KBM-7 (cell line): ENCODE measurements around the gene MOCOS.
A peak's percentile ranks its signal among the peaks of the same experiment; 100 is the strongest.

Source experiments
- DNase-seq: peaks from one replicate; pipeline ENCODE4 v3.0.0-alpha.2; 2015
- in situ Hi-C: fragments of 300-500 bp; cut with MboI; formaldehyde crosslinking; loops from 2 replicates; pipeline ENCODE4 v1.14.3; 2020; ENCODE audit warnings: low sequenced_read_pairs, low pct_unique_long_range_greater_than_20kb, mixed read lengths

MOCOS gene

DNA sequence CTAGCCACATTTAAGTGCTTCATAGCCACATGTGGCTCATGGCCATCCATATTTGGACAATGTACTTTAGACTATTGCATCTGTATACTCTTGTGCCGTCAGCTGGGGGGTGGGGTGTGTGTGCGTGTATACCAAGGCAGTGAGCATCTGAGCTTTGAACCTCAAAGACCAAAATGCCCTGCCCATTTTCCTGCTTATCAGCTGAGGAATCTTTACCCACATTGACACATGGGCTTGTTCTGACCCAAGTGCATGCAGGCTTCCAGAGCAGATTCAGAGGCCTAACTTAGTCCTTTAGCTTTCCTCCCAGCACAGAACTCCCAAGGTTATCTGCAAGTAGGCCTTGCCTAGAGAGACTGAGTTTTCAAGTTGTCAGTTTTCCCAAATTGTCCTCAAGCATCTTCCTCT lies 11.1 kb upstream of the MOCOS start:
- in situ Hi-C loops = no loop called here
- DNase-seq = no peak

DNA sequence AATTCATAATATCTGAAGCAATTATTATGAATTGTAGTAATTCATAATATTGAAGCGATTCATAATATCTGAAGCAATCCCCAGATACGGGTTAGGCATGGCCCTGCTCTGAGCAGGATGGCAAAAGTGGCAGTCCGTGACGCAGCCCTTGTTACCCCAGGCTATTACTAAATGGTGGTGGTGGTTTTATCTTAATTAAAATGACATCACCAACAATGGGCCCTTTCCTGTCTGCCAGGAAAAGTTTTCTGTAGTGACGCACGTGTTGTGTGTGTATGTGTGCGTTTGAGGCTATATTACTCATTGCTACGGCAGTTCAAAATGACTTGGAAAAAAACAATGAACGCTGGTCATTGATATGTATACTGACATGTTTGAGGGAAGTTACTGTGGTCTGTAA lies 10.6 kb upstream of the MOCOS start:
- in situ Hi-C loops = no loop called here
- no peak for DNase-seq

DNA sequence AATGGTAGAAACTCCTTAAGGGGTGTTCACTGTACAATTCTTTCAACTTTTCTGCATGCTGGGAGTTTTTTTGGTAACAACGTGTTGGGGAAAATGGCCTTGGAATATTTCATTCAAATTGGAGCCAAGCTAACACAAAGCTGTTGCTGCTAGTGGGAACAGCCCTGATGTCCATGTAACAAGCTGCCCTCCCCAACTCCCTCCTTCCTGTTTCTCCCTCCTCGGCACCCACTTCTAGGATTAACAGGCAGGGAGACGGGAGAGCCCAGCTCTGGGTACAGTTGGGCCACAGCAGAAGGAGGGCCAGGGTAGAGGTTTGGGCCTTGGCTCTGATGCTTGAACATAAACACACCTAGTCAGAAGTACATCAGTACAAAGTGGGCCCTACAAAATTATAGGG lies 9.4 kb upstream of the MOCOS start:
- DNase-seq = no peak
- in situ Hi-C loops = no loop called here

DNA sequence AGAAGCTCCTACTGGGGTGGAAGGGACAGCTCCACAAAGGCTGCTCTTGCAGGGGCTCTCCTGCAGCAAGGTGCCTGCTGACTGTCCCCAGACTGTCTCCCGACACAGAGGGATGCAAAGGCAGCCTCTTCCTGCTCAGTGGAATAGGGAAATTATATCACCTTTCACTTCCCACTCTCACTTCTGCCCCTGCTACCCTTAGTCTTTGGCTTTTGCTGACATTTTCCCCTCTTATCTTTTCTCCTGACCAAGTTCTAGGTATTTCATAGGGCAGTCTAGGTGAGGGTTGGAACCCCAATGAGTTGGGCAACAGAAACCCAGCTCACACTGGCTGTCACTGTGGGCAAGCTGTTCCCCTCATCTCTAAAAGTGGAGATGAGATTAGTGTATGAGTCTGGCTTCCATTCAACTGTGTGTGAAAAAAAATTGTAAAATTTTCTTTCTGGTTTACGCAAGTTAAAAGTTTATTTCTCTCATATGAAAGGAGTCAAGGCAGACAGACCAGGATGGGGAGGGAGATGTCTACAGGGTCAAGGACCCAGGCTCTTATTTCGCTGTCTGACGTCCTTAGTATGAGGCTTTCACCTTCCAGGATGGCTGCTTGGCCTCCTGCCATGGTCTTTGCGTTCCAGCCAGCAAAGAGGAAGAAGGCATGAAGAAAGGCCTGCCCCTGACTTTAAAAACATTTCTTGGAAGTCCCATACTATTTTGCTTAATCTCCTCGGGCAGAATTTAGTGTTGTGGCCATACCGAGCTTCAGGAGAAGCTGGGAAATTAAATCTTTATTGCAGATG lies 7.5 kb upstream of the MOCOS start:
- in situ Hi-C loops = no loop called here
- peak; percentile 86 for DNase-seq

DNA sequence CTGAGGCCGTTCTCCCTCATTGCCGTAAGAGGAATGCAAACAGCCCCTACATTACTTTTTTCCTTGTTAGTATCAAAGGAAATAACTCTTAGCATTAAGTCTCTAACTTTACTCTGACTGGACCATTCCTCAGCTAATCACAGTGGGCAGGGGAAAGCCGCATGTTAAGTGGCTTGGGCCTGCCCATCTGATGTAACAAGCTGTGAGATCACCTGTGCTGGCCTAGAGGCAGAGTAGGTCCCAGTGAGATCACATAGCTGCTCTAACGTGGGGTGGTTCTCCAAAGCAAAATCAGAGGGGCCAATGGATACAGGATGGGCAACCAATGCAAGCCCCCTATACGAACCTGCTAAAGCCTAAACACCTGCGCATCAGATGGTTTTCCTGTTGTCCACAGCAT lies 5.9 kb upstream of the MOCOS start:
- in situ Hi-C loops = no loop called here
- no peak for DNase-seq

DNA sequence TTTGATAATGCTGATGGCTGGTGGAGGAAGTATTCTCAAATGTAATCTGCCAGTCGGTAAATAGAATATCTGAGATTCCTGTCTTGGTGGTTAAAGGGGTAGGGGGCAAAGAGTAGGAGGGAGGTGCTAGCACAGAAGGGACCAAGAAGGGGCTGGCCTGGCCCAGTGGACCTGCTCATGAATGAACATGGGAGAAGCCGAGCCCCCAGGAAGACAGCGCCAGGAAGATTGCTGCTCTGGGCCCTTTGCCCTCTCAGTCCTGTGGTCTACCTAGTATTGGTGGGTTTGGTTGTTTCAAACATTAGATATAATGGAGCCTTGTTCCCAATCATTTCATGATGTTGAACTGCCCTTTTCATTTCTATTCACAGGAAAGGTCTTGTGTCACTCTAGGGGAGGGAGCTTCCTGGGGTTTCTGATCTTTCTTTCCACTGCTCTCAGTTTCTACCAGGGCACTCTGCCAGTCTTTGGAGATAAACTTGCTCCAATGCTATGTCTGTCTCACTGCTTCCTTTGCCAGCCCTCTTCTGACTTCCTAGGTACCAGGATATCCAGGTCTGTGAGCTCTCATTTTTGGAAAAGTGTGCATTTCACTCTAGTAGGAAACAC lies 5.3 kb upstream of the MOCOS start:
- in situ Hi-C loops = no loop called here
- DNase-seq = no peak

DNA sequence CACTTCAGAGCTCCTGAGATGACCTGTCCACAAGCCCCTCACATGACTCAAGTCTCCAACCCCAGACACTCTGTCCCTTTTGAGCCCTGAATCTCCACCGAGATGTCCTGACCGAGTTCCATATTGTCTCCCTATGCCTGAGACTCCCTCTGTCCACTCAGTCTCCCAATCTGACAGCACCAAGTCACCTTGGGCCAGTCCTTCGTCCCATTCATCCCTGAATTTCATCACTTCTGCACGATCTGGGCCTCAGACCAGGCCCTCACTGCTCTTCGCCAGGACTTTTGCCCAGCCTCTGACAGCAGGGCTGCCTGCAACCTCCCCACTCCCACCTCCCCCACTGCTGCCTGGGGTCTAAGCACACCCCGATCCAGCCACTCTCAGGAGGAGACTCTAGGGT lies 4.3 kb upstream of the MOCOS start:
- in situ Hi-C loops = no loop called here
- DNase-seq = no peak

DNA sequence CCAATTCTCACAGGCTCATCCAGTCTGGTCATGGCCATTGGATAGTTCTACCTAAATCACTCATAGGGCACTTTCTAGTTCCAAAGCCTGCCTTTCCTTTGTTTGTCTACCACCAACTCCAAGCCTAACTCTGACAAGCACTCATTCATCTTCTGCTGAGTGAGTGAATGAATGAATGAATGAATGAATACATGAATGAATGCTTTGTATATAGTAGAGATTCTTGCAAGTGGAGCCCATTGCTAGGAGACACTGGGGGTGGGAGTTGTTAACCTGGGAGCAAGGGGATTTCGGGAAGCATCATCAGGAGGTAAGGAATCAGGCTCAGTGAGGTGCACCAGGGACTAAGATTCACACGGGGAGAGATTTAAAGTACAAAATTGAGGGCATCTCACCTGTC lies 3.3 kb upstream of the MOCOS start:
- in situ Hi-C loops = no loop called here
- no peak for DNase-seq

DNA sequence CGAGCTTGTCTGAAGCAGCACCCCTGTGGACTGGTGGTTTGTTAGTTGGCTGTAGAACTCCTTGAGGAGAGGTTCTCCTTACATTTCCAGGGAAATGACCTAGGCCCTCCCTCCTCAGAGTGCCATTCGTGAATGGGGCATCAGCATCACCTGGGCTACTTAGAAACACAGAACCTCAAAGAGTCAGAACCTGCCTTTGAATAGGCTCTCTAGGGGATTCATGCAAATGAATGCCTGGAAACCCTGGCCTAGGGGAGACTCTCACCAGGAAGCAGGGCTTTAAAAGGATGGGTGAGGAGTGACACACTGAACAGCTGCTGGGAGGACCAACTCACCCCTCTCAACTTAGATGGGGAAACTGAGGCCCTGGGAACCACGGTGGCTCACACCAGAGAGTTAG lies 2.1 kb upstream of the MOCOS start:
- DNase-seq = no peak
- in situ Hi-C loops = no loop called here

DNA sequence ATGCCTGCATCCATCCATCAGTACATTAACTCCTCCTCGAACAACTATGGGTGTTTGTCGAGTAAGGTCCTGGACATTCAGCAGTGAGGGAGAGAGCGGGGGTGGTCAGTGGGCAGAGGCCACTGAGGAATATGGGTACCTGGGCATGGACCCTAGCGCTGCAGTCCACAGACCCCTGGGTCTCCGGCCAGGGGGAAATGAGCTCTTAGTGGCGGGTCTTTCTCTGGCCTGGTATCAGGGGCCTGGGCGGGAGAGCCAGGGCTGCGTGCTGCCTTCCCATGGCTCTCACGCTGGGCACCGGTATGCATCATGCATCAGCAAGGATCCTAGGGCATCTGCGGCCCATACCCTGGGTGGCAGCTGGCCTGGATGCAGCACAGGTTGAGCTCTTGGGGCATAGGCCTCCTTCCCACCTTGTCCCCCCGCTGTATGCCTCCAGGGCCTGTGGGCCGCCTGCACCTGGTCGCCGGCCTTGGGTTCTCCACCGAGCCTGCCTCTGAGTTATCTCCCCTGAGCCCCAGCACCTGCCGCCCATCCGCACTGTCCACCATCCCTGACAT lies 1.3 kb upstream of the MOCOS start:
- DNase-seq = no peak
- in situ Hi-C loops = no loop called here

DNA sequence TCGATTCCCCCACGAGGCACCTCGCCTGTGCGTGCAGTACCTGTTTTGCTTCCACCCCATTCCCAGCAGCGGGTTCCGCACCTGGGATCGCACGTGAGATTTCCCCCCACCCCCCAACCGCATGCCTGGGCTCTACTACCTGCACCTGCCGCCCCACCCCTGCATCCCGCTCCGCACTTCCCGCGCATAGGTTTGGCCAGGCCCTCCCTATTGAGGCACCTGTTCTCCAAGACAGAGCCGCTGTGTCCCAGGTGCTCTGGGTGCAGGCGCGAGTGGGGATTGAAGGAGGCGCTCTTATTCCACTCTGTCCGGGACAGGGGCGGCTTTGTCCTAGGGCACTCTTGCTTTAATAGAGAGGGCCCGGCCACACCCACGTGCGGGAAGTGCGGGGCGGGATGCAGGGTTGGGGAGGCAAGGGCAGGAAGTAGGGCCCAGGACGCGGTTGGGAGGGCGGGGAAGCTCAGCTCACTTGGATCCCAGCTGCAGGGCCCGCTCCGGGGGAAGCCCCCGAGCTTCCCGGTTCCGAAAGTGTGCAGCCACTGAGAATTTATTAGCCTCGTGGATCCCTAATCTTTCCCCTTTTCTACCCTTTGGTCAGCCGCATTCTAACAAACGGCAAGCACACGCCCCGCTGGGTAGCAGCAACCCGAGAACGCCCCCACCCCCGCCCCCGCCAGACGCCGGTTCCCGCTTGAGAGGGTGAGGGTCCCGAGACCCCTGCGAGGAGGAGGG lies 670 bp upstream of the MOCOS start:
- DNase-seq = peak; percentile 37
- in situ Hi-C loops = no loop called here

DNA sequence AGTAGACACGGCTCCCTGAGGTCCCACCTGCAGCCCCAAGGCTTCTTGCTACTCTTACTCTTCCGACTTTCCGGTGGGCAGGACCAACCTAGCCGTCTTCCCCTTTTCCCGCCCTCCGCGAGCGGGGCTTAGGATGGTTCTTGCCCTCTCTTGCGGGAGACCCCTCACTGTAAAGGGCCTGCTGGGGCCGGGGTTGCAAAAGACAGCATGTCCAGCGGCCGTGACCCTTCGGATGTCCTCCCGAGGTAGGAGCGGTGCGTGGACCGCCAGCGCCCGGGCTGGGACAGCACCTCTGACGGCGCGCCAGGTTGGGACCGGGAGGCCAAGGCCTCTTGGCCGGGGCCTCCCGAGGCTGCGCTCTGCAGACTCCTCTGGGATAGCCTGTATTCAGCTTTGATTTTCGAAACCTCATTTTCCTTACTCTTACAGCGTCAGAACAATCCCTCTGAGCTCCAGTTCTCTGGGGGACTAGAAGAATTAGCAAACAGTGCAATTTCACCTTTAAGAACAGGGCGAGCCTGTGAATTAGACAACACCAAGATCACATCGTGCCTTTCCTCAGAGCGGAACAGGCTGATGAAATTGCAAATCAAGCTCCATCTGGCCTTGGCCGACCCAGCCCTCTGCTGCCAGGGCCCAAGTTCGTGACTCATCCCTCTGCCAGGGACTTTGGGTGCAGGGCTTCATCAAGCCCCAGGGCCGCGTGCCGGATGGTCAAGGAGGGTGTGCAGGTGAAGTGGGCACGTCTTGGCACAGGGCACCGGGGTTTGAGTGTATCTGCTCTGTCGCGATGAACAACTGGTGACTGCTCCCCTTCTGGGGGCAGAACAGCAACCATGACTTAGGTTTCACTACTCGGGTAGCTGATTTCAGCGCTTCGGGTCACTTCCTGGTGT lies 777 bp downstream of the MOCOS start:
- in situ Hi-C loops = no loop called here
- no peak for DNase-seq

DNA sequence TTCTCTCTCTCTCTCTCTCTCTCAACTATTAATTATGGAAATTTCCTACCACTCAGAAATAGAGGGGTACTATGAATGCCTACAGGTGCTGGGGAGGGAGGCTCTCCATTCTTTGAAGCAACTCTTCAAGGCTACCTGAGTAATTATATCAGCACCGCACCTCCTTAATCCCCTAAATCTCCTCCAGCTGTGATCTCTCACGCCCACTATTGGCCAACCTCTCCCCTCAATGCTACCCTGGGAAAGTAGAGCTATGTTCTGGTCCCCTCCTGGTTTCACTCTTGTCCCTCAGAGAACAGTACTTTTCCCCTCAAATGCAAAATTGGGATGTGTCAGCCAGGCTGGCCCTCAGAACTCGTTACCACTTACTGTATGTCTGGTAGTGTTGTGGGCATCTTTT lies 1.6 kb downstream of the MOCOS start:
- DNase-seq = no peak
- in situ Hi-C loops = no loop called here

DNA sequence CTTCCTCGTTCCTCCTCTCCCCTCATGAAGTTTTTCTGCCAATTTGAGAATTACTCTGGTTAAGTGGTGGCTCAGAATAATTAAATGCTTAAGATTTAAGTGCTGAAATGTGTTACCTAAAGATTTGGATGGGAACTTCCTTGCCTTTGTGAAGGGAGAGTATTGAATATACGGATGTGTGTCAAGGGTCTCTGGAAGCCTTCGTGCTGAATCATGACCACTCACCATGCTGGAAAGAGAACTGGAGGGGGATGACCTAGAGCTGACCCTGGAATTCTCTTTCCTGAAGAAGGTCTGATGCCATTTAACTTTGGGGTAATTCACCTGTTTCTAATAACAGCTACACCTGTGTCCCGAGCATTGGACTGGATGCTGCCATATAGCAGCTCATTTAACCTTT lies 2.2 kb downstream of the MOCOS start:
- DNase-seq = no peak
- in situ Hi-C loops = no loop called here

DNA sequence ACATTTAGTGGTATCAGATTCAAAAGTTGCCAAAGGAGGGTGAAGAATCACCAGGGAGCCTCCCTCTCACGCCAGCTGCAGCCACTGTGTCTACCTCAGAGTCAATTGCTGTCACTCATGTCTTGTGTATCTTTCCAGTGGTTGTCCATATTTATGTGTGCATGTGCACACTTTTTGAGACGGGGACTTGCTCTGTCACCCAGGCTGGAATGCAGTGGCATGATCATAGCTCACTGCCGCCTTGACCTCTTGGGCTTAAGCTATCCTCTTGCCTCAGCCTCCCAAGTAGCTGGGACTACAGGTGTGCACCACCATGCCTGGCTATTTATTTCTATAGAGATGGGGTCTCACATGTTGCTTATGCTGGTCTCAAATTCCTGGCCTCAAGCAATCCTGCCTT lies 4.0 kb downstream of the MOCOS start:
- in situ Hi-C loops = no loop called here
- no peak for DNase-seq

DNA sequence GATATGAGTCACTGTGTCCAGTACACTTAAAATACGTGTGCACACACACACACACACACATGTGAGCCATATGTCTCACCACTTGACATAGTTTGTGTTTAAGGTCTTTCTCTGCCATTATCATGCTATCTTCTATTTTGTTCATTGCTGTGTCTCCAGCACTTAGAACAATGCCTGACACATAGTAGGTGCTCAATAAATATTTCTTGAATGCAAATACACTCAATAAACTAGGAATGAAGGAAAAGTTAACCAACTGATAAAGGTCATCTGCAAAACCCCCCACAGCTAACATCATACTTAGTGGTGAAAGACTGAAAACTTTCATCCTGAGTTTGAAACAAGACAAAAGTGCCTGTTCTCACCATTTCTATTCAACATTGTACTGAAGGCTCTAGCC lies 4.4 kb downstream of the MOCOS start:
- DNase-seq = no peak
- in situ Hi-C loops = no loop called here

DNA sequence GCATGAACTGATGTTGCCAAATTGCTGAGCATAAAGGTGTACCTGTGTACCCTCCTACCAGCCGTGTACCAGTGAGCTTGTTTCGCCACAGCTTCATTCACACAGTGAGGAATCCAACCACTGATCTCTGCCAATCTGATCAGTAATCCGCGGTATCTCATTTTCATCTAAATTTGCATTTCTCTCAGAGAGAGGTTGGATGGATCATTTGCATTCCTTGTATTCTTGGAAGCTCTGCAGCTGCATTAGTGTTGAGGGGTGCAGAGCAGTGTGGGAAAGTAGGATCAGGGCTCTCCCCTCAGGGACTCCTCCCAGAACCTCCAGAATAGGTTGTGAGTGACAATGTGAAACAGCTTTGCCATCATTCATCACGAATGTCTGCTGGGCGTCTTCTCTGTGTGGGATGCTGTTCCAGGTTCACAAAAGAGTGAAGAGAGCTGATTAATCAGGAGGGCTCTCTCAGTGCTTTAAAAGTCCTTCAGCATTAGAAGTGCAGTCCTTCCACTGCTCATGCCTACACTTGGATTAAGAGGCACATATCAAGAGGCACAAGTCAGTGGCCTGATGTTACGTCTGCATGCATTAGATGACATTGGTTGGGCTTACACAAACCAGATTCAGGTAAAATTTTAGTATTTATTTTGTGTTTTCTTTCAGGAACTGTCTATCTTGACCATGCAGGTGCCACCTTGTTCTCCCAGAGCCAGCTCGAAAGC lies 7.5 kb downstream of the MOCOS start:
- in situ Hi-C loops = no loop called here
- DNase-seq = no peak

DNA sequence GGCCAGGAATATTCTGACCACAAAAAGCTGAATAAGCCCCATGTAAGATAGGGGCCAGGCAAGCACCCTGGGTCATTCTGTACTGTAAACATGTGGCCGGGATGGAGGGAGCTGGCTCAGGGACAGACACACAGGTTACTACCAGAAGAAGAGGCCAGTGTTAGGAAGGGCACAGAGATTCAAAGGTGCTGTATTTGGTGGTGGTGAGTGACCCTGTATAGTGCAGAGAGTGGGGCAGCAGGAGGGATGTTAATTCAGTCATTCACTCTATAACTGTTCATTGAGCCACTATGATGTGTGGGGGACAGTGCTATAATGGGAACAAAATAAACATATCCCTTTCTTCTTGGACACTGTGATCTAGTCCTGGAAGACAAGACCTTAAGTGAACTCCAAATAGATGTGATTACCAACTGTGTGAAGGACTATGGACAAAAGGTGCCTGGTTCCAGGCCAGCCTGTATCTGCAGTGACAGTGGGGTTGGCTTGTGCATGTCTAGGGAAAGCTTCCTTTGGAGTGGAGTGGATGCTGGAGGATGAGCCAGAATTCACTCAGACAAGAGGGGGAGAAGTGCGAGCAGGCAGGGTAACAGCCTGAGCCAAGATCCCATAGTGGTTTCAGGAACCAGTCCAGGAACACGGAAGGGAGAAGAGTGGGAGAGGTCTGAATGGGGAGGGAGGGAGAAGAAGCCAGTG lies 8.3 kb downstream of the MOCOS start:
- DNase-seq = no peak
- in situ Hi-C loops = no loop called here
